K562 (cell line): ENCODE results near the gene HMGXB3. TPM values are rescaled to one million over a fixed set of nuclear protein-coding genes. Genes with fewer than 3 reads are reported as not detected.
A peak's percentile ranks its signal among the peaks of the same experiment; 100 is the strongest.

ENCODE experiments used
- ATAC-seq: fragments of 200-7000 bp; cut with Tn5 transposase; 3 replicates; pipeline ENCODE4 v1.9.1; 2020; ENCODE audit warnings: moderate library complexity
- BruUV-seq: library from RNA; stranded (reverse); fragments of 400-500 nt; replicated peaks from 2 replicates; lab custom pipeline; 2021; lab: Mats Ljungman, UMichigan
- CTCF ChIA-PET: fragments of 300-600 bp; formaldehyde crosslinking; extraction: SDS; loops from one replicate; lab custom pipeline; 2021; ENCODE audit warnings: low intra/inter-chr PET ratio; lab: Yijun Ruan, JAX
- POLR2A ChIA-PET: fragments of 300-600, 350-650 bp; sonication (Branson Sonifier 250); formaldehyde crosslinking; extraction: SDS; loops from one replicate; lab custom pipeline; 2021; ENCODE audit warnings: antibody characterized with exemption, inconsistent platforms; lab: Yijun Ruan, JAX
- DNase-seq, 4 experiments: peaks; one replicate each; pipeline versions ENCODE4 v3.0.0 to v3.0.0-alpha.2; 2011 to 2018; ENCODE audit warnings: low spot score in 3 of 4, mixed read lengths in 3 of 4; ENCODE audit errors: extremely low read depth in 1 of 4
- FAIRE-seq: peaks from 2 replicates; lab custom pipeline; 2011; peaks lifted over from hg19 to GRCh38; lab: Jason Lieb, UNC
- H2AFZ ChIP-seq: 2 replicates; pipeline ENCODE4 v1.6.0; 2011; ENCODE audit warnings: low read depth, low read length, control low read depth, inconsistent platforms
- H3K27ac ChIP-seq: fragments of 200-600 bp; 3 replicates; pipeline ENCODE4 v1.8.0; 2011; ENCODE audit warnings: low read depth, mild to moderate bottlenecking, control low read depth, inconsistent platforms, low read length, moderate library complexity, mixed read lengths; ENCODE audit errors: extremely low read depth
- H3K27me3 ChIP-seq, 2 experiments: fragments of 300-600 bp in 1 of 2; 2 replicates in 1 of 2; 3 replicates in 1 of 2; pipeline versions ENCODE4 v1.6.0 to v1.8.0; 2011; ENCODE audit warnings: inconsistent platforms in 2 of 2, low read length in 2 of 2, mild to moderate bottlenecking in 1 of 2, mixed read lengths in 1 of 2, moderate library complexity in 1 of 2; ENCODE audit not compliant: control insufficient read depth in 2 of 2, insufficient read depth in 2 of 2
- H3K36me3 ChIP-seq: fragments of 300-600 bp; 3 replicates; pipeline ENCODE4 v1.8.0; 2011; ENCODE audit warnings: mild to moderate bottlenecking, low read length, inconsistent platforms; ENCODE audit not compliant: control insufficient read depth, insufficient read depth
- H3K4me1 ChIP-seq, 2 experiments: fragments of 200-600 bp in 1 of 2; replicated peaks in 1 of 2; 2 replicates in 1 of 2; 3 replicates in 1 of 2; pipeline versions ENCODE4 v1.5.1 to v1.8.0; 2011; ENCODE audit warnings: inconsistent platforms in 2 of 2, low read length in 2 of 2, mild to moderate bottlenecking in 1 of 2, mixed read lengths in 1 of 2, moderate library complexity in 1 of 2; ENCODE audit not compliant: control insufficient read depth in 2 of 2, insufficient read depth in 2 of 2
- H3K4me2 ChIP-seq: 2 replicates; pipeline ENCODE4 v1.6.1; 2011; ENCODE audit warnings: low read length, control low read depth, inconsistent platforms, mixed read lengths; ENCODE audit not compliant: insufficient read depth
- H3K4me3 ChIP-seq: fragments of 200-600 bp; sonication (generic), shearing (Covaris generic); 2 replicates; pipeline ENCODE4 v1.5.1; 2016; ENCODE audit warnings: control low read depth, inconsistent platforms
- H3K79me2 ChIP-seq: fragments of 200-600 bp; 3 replicates; pipeline ENCODE4 v1.8.0; 2011; ENCODE audit warnings: low read length, inconsistent platforms; ENCODE audit not compliant: control insufficient read depth, insufficient read depth
- H3K9ac ChIP-seq, 2 experiments: 2 replicates each; pipeline versions ENCODE4 v1.6.0 to v1.6.1; 2011; ENCODE audit warnings: low read depth in 2 of 2, low read length in 2 of 2, control low read depth in 1 of 2, inconsistent platforms in 1 of 2, mild to moderate bottlenecking in 1 of 2, mixed read lengths in 1 of 2; ENCODE audit not compliant: insufficient read depth in 1 of 2
- H3K9me1 ChIP-seq: one replicate; pipeline ENCODE4 v1.6.0; 2011; ENCODE audit warnings: inconsistent platforms, mild to moderate bottlenecking, low read length, moderate library complexity; ENCODE audit not compliant: control insufficient read depth, insufficient read depth
- H3K9me3 ChIP-seq: replicated peaks from 2 replicates; pipeline ENCODE4 v1.5.1; 2011; ENCODE audit warnings: low read depth, low read length, inconsistent platforms; ENCODE audit not compliant: control insufficient read depth, insufficient read depth
- H4K20me1 ChIP-seq: replicated peaks from 2 replicates; pipeline ENCODE4 v1.6.1; 2011; ENCODE audit warnings: low read length, inconsistent platforms, mixed read lengths; ENCODE audit not compliant: control insufficient read depth, insufficient read depth
- ESRRA ChIP-seq: fragments of 450-650 bp; IDR thresholded peaks from 2 replicates; pipeline ENCODE4 v1.6.1; 2014; ENCODE audit warnings: low read depth, mild to moderate bottlenecking, moderate library complexity, borderline replicate concordance
- PTTG1 ChIP-seq: fragments of 450-650 bp; IDR thresholded peaks from 2 replicates; pipeline ENCODE4 v1.6.1; 2016; ENCODE audit warnings: low read depth, mild to moderate bottlenecking, missing genetic modification characterization, missing compliant biosample characterization
- XRCC4 ChIP-seq: IDR thresholded peaks from one replicate; pipeline ENCODE4 v1.6.1; 2011; ENCODE audit not compliant: insufficient read depth, insufficient read length; ENCODE audit errors: extremely low read depth
- WGBS: fragments of 100-300 bp; shearing (Covaris generic); methylation state at CpG from one replicate; pipeline ENCODE4 v1.1.6; 2016; ENCODE audit warnings: low coverage, mixed read lengths; ENCODE audit not compliant: insufficient coverage; ENCODE audit errors: missing lambda C conversion rate; 5-methylcytosine and 5-hydroxymethylcytosine counted together
- in situ Hi-C: fragments of 300-500 bp; cut with MboI; formaldehyde crosslinking; loops from 4 replicates; pipeline ENCODE4 v1.15.0; 2018; ENCODE audit warnings: inconsistent platforms, mixed read lengths
- intact Hi-C: fragments of 100-400 bp; cut with micrococcal nuclease; formaldehyde crosslinking; loops from 2 replicates; pipeline ENCODE4 v1.14.2; 2022
- polyA plus RNA-seq, 8 experiments: library from polyadenylated mRNA; depleted of rRNA in 4 of 8; stranded (reverse) in 5 of 8; unstranded in 3 of 8; fragments of >200 nt; fragmentation: Nextera tagmentation in 2 of 8; fragmentation: Illumina TruSeq in 1 of 8; extraction: Ambion mirVana in 2 of 8; extraction: Trizol in 1 of 8; gene quantifications; 2 replicates each; pipeline versions ENCODE4 v1.2.1 to v1.2.3, GENCODE V29; 2011 to 2014; ENCODE audit warnings: inconsistent platforms in 1 of 8, missing spikeins in 1 of 8
- total RNA-seq, 7 experiments: library from RNA; depleted of rRNA in 6 of 7; stranded (reverse); fragments of >200 nt in 6 of 7; fragmentation: Illumina TruSeq in 2 of 7; extraction: Trizol in 2 of 7; gene quantifications; 2 replicates each; pipeline versions ENCODE4 v1.2.1 to v1.2.3, GENCODE V29; 2011 to 2021; ENCODE audit warnings: low replicate concordance in 1 of 7
- TF ChIP-seq, protein P1 (sequence below): sonication (generic); formaldehyde crosslinking; IDR thresholded peaks from 2 replicates; pipeline ENCODE4 v1.8.1; 2022; ENCODE audit warnings: missing genetic modification reagents
- TF ChIP-seq, protein P2 (sequence below): fragments of 250-450 bp; sonication (Bioruptor Pico); IDR thresholded peaks from 2 replicates; pipeline ENCODE4 v1.4.0; 2020; ENCODE audit warnings: mild to moderate bottlenecking, moderate library complexity, borderline replicate concordance

The HMGXB3 gene
- total and polyA plus RNA-seq, 9 of the 15 experiments (the other 6 are each of a cell fraction or from before 2014, with no cell fraction given) = 1.8 to 44.1 (median 32.2) TPM

DNA sequence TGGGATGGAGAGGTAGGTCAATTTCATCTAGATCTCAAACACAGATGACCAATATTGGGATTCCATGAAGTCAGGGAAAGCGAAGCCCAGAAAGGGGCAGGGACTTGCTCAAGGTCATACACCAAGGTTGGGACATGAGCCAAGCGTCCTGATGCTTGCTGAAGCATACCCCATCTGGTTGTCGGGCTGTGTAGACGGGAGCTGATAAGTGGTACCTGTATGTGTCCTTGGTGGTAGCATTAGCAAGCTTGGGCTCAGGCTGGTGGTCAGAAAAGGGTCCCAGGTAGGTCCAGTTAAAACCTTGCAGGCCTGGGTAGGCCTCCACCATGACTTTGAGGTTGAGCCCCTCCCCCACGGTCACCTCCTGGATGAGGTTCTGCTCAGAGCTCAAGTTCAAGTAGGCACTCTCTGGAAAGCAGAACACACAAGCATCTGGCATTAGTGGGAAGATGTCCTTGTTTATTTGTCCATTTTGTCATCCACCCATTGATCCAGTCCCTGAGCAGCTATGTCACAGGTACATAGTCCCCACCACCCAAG, 72.6 kb downstream of the HMGXB3 start:
- in situ Hi-C loops = no loop called here
- WGBS = 15% methylated on average over 5 of the region's 5 CpGs
- Histone ChIP-seq H3K9me1 (no peaks in the 10 kb centered on the region), H3K27me3 (peaks cover 12 to 49% of the 10 kb centered on the region in 2 experiments), H4K20me1 (no peaks in the 10 kb centered on the region), H3K9me3 (no peaks in the 10 kb centered on the region), H3K27ac (no peak overlapping the region), H3K4me2 (no peak overlapping the region), H3K36me3 (no peaks in the 10 kb centered on the region), H3K9ac (no peak overlapping the region), H2AFZ (no peak overlapping the region), H3K4me1 (peaks cover 0 to 3% of the 10 kb centered on the region in 2 experiments; a peak in 2 of 5 replicates), H3K79me2 (no peaks in the 10 kb centered on the region), H3K4me3 (no peak overlapping the region)
- FAIRE-seq (no peak), ATAC-seq (no peak), DNase-seq (no peak)
- ChIA-PET POLR2A (interaction anchor here (0.7 to 1.8 kb wide), 2 partner anchors 9 to 50 kb away, joined by 4 to 6 read pairs; no protein-coding TSS in a partner anchor), CTCF (no interaction called here)
- no TSS peak for BruUV-seq
- TF ChIP-seq, protein P1, sequence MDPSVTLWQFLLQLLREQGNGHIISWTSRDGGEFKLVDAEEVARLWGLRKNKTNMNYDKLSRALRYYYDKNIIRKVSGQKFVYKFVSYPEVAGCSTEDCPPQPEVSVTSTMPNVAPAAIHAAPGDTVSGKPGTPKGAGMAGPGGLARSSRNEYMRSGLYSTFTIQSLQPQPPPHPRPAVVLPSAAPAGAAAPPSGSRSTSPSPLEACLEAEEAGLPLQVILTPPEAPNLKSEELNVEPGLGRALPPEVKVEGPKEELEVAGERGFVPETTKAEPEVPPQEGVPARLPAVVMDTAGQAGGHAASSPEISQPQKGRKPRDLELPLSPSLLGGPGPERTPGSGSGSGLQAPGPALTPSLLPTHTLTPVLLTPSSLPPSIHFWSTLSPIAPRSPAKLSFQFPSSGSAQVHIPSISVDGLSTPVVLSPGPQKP = no peak
- TF ChIP-seq XRCC4 = no peak
- peak; percentile 48; the same call in 1 of the 2 replicates for TF ChIP-seq ESRRA
- TF ChIP-seq, protein P2, sequence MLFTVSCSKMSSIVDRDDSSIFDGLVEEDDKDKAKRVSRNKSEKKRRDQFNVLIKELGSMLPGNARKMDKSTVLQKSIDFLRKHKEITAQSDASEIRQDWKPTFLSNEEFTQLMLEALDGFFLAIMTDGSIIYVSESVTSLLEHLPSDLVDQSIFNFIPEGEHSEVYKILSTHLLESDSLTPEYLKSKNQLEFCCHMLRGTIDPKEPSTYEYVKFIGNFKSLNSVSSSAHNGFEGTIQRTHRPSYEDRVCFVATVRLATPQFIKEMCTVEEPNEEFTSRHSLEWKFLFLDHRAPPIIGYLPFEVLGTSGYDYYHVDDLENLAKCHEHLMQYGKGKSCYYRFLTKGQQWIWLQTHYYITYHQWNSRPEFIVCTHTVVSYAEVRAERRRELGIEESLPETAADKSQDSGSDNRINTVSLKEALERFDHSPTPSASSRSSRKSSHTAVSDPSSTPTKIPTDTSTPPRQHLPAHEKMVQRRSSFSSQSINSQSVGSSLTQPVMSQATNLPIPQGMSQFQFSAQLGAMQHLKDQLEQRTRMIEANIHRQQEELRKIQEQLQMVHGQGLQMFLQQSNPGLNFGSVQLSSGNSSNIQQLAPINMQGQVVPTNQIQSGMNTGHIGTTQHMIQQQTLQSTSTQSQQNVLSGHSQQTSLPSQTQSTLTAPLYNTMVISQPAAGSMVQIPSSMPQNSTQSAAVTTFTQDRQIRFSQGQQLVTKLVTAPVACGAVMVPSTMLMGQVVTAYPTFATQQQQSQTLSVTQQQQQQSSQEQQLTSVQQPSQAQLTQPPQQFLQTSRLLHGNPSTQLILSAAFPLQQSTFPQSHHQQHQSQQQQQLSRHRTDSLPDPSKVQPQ (CRISPR knock-in tag) = no peak
- TF ChIP-seq PTTG1 = no peak
- intact Hi-C loops = loop anchor here (10.0 kb wide), 1 partner anchor 52 kb away; no protein-coding TSS in a partner anchor
